Ecto neural progenitor cell (in vitro differentiated cells): ENCODE results near the gene INPP5A.
"Not testable (repeated sequence)": the region's sequence is repeated elsewhere in the genome, so short reads cannot be mapped to it uniquely, and the experiment has no call there.

ENCODE experiments used
- DNase-seq: peaks from one replicate; pipeline ENCODE4 v3.0.0-alpha.2; 2018; ENCODE audit warnings: low spot score

The INPP5A gene

DNA sequence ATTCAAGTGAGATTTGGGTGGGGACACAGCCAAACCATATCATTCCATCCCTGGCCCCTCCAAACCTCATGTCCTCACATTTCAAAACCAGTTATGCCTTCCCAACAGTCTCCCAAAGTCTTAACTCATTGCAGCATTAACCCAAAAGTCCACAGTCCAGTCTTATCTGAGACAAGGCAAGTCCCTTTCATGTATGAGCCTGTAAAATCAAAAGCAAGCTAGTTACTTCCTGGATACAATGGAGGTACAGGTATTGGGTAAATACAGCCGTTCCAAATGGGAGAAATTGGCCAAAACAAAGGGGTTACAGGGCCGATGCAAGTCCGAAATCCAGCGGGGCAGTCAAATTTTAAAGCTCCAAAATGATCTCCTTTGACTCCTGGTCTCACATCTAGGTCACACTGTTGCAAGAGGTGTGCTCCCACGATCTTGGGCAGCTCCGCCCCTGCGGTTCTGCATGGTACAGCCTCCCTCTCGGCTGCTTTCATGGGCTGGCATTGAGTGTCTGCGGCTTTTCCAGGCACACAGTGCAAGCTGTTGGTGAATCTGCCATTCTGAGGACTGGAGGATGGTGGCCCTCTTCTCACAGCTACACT, 61.5 kb downstream of the INPP5A start:
- DNase-seq = not testable (repeated sequence)

DNA sequence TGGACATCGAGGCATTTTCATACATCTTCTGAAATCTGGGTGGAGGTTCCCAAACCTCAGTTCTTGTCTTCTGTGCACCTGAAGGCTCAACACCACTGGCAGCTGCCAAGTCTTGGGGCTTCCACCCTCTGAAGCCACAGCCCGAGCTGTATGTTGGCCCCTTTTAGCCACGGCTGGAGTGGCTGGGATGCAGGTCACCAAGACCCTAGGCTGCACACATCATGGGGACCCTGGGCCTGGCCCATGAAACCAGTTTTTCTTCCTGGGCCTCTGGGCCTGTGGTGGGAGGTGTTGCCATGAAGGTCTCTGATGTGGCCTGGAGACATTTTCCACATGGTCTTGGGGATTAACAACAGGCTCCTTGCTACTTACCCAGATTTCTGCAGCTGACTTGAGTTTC, 62.1 kb downstream of the INPP5A start:
- DNase-seq = no peak

DNA sequence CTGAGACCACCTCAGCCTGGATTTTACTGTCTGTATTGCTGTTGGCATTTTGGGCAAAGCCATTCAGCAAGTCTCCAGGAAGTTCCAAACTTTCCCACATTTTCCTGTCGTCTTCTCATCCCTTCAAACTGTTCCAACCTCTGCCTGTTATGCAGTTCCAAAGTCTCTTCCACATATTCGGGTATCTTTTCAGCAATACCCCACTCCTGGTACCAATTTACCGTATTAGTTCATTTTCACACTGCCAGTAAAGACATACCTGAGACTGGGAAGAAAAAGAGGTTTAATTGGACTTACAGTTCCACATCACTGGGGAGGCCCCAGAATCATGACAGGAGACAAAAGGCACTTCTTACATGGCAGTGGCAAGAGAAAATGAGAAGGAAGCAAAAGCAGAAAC, 62.8 kb downstream of the INPP5A start:
- no peak for DNase-seq

DNA sequence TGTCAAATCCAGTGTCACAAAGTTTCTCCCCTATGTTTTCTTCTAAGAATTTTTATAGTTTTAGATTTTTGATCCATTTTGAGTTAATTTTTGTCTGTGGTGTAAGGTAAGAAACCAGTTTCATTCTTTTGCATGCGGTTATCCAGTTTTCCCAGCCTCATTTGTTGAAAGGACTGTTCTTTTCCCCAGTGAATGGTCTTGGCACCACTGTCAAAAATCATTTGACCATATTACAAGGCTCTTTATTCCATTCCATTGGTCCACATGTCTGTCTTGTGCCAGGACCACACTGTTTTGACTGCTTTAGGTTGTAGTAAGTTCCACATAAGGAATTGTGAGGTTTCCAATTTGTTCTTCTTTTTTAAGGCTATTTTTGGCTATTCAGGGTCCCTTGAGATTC, 64.0 kb downstream of the INPP5A start:
- no peak for DNase-seq

DNA sequence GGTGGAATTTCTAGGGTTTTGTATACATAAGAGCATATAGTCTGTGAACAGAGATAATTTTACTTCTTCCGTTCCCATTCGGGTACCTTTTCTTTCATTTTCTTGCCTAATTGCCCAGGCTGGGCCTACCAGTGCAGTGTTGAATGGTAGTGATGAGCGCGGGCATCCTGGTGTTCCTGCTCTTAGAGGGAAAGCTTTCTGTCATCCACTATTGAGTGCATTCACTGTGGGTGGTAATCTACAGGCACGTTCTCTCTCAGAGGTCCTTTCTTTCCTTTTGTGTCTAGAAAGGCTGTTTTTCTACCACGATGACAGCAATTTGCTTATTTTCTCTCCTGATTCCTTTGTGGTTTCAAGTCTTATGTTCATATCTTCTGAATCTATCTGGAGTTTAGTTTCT, 65.0 kb downstream of the INPP5A start:
- no peak for DNase-seq

DNA sequence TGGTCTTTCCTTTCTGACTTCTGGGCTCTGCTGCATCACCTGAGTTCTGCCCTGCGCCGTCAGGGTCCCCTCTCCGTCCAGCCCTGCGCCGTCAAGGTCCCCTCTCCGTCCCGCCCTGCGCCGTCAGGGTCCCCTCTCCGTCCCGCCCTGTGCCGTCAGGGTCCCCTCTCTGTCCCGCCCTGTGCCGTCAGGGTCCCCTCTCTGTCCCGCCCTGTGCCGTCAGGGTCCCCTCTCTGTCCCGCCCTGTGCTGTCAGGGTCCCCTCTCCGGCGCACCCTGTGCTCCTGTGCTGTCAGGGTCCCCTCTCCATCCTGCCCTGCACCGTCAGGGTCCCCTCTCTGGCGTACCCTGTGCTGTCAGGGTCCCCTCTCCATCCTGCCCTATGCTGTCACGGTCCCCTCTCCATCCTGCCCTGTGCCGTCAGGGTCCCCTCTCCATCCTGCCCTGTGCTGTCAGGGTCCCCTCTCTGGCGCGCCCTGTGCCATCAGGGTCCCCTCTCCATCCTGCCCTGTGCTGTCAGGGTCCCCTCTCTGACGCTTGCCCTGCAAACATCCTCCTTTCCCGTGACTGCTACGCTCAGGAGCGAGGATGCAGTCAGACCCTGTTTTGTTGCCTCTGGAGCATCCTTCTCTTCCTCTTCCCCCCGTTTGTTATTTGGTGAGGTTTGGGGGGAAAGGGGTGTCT, 66.4 kb downstream of the INPP5A start:
- no peak for DNase-seq

DNA sequence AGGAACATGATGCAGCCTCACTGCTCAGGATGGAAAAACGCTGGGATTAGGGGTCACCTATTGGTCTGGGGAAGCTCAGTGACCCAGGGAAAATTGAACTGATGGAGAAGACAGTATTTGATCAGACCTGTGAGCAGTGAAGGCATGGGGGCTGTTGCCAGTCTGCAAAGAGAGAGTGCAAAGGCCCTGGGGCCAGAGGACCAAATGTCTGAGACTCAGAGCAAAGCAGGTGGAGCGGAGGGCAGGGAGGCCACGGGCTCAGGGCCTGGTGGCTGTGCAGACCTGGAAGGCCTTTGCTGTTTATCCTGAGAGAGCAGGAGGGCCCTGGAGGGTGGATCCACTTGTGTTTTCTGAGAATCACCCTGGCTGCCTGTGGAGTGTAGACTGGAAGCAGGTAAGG, 67.1 kb downstream of the INPP5A start:
- no peak for DNase-seq

DNA sequence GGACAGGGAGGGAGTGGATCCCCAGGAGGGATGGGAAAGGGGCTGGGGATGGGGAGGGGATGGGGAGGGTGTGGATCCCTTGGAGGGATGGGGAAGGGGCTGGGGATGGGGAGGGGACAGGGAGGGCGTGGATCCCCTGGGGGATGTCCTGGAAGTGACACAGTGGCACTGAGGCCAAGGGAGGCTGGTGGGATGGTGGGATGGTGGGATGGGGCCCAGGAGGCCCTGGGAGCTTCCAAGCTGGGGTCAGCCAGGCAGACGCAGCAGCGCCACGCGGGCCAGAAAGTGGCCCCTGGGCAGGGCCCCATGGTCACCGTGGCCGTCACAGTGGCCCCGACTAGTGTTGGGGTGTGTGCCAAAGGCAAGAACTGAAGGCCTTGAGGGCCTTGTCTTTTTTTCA, 67.8 kb downstream of the INPP5A start:
- DNase-seq = no peak

DNA sequence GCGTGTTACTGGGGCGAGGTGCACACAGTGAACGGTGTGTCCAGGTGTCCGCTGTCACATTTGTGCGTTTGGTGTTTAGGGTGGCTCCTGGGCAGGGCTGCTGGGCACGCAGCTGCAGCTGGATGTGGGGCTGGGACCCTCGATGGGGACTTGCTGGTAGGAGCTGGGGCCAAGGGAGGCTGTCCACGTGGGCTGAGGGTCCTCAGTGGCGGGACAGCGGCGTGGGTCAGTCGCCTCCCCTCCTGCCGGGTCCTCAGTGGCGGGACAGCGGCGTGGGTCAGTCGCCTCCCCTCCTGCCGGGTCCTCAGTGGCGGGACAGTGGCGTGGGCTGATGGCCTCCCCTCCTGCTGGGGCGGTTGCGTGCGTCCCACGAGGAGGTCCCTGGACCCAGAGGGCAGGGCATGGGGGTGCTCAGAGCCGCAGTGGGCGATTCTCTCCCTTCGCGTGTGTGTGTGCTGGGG, 68.5 kb downstream of the INPP5A start:
- no peak for DNase-seq

DNA sequence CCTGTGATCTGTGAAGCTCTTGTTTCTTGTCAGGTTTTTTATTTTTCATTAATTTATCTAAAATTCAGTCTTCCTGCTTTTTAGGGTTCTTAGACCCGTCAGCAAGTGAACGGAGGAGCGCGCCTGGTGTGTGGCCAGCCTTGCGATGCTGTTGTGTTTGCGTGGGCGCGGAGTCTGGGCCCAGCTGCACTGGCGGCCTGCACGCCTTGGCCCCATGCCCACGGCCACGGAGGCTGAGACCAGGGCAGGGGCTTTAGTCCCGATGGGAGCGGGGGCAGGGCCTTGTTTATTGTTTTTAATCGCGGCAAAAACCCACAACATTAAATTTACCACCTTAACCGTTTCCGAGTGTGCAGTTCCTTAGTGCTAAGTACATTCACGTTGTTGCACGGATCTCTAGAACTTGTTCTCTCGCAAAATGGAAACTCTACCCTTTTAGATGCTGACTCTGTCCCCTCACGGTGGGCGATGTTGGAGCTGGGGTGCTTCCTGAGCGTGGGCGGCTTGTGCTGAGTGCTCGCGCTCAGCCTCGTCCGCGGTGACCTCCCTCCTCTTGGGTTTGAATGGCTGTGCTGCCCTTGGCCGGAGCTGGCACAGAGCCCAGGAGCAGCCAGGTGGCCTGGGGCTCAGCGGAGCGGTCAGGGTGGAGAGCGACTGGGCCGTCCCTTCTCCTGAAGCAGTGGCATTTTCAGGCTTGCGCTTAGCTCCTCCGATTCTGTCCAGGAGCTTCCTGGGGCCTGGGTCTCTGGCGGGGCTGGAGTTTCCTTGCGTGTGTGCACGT, 69.1 kb downstream of the INPP5A start:
- no peak for DNase-seq

DNA sequence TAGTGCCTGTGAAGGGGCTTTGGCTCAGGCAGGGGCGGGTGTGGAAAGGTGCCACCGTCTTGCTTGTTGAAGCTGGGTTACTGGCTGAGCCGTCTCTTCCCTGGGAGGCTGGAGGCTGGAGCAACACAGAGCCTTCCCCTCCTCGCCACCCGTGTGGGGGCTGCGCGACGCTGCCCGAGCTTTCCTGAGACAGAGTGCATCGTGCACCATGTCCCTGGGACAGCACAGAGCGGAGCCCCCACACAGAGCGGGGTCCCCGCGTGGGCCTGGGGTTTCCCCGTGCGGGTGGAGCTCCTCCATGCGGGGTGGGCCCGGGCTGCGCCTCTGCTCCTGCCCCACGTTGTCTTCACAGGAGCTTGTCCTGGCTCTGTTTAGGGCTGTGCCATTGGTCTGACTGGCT, 69.9 kb downstream of the INPP5A start:
- DNase-seq = no peak

DNA sequence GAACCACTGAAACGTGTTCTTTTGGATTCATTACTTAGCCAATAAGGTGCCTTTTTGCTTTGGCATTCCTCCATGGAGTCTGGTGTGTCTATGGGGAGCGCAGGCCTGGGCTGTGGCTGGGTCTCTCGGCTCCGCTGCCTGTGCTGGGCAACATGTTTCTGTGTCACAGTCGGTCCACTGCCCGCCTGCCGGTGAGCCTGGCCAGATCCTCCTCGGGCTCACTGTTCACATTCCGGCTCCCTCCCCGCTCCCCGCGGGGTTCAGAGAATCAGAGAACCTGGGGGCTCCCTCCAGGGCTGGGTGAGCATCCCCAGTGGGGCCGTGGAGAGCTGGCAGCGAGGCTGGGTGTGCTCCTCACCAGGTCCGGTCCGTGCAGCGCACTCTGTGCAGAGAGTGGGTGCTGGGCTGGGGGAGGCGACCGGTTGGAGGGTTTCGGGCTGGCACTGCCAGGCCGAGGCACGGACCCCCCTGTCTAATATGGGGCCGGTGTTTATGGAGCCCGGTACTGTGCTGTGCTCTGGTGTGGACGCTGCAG, 70.4 kb downstream of the INPP5A start:
- DNase-seq = no peak

DNA sequence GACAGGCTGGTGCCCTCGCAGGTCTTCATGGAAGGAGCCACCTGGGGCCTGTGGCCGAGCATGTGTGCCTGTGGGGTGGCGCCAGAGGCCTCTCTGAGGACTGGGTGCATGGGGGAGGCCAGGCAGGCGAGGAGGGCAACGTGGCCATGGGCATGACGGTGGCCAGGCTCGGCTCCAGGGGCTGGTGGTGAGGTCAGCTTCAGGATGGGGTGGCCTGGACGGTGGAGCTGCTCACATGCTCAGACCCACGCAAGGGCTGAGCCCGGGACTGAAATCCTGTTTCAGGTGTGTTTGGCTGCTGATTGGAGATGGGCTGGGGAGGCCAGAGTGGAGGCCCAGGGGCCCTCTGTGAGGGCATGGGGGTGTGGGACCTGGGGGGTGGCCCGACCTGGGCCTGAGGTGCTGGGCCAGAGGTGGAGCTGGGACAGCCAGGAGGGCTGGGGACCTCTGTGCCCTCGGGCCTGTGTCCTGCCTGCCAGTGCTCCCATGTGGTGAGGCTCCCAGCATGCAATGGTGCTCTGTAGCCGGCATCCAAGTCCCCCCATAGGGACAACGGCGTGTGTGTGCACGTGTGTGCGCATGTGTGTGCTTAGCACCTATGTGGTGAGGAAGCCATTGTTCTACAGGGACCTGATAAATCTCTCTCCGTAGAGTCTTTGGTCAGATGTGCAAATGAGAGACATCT, 71.1 kb downstream of the INPP5A start:
- no peak for DNase-seq

DNA sequence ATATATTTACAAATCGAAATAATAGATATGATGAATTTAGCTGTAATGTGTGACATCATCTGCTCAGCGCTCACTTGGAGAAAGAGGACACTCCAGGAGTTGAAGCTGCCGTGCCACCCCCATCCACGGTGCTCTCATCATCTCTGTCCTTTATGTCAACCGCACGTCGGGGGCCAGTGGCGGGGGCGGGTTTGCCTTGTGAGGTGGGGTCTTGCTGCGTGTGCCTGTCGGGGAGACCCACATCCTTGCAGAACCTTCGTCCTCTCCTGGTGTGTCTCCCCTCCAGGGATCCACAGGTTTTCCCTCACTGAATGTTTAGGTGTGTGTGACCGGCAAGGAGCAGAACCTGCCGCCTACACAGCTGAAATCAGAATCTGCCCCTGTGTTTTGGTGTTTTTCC, 71.6 kb downstream of the INPP5A start:
- DNase-seq = no peak

DNA sequence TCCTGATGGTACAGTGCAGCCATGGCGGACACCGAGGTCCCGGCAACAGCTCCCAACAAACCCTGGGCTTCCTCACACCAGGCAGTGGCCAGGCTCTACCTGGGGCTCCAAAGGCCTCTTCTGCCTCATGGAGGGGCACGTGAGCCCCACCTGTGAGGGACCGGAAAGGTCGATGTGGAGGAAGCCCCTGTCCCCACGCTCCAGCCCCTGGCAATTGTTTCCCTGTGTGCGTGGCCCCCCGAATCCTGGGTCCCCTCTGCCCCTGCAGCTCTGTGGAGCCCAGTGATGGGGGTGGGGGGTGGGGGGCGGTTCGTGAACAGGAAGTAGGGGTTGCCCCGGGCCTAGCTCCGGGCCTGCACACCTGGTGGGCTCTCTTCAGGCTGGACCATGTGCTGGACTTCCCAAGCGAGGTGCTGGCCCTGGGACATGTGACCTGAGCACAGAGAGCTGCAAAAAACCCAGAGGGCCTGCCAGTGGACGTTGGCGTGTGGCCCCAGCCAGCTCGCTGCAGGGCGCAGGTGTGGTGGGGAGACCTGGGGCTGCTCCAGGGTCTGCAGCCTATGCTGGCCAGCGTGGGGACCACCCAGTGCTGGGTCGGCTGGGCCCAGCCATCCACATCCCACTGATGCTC, 72.6 kb downstream of the INPP5A start:
- DNase-seq = no peak

DNA sequence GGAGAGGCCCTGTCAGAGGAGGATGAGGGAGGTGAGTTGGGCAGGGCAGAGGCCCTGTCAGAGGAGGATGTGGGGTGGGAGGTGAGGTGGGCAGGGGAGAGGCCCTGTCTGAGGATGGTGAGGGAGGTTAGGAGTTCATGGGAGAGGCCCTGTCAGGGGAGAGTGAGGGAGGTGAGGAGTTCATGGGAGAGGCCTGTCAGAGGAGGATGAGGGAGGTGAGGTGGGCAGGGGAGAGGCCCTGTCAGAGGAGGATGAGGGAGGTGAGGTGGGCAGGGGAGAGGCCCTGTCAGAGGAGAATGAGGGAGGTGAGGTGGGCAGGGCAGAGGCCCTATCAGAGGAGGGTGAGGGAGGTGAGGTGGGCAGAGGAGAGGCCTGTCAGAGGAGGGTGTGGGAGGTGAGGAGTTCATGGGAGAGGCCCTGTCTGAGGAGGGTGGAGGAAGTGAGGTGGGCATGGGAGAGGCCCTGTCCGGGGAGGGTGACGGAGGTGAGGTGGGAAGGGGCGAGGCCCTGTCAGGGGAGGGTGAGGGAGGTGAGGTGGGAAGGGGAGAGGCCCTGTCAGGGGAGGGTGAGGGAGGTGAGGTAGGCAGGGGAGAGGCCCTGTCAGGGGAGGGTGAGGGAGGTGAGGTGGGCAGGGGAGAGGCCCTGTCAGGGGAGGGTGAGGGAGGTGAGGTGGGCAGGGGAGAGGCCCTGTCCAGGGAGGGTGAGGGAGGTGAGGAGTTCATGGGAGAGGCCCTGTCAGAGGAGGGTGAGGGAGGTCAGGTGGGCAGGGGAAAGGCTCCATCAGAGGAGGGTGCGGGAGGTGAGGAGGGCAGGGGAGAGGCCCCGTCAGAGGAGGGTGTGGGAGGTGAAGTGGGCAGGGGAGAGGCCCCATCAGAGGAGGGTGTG, 73.7 kb downstream of the INPP5A start:
- no peak for DNase-seq

DNA sequence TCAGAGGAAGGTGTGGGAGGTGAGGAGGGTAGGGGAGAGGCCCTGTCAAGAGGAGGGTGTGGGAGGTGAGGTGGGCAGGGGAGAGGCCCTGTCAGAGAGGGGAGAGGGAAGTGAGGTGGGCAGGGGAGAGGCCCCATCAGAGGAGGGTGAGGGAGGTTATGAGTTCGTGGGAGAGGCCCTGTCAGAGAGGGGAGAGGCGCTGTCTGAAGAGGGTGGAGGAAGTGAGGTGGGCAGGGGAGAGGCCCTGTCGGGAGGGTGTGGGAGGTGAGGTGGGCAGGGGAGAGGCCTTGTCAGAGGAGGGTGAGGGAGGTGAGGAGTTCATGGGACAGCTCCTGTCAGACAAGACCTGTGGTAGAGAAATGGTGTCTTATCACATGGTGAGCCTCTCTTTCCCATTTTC, 74.4 kb downstream of the INPP5A start:
- DNase-seq = no peak

DNA sequence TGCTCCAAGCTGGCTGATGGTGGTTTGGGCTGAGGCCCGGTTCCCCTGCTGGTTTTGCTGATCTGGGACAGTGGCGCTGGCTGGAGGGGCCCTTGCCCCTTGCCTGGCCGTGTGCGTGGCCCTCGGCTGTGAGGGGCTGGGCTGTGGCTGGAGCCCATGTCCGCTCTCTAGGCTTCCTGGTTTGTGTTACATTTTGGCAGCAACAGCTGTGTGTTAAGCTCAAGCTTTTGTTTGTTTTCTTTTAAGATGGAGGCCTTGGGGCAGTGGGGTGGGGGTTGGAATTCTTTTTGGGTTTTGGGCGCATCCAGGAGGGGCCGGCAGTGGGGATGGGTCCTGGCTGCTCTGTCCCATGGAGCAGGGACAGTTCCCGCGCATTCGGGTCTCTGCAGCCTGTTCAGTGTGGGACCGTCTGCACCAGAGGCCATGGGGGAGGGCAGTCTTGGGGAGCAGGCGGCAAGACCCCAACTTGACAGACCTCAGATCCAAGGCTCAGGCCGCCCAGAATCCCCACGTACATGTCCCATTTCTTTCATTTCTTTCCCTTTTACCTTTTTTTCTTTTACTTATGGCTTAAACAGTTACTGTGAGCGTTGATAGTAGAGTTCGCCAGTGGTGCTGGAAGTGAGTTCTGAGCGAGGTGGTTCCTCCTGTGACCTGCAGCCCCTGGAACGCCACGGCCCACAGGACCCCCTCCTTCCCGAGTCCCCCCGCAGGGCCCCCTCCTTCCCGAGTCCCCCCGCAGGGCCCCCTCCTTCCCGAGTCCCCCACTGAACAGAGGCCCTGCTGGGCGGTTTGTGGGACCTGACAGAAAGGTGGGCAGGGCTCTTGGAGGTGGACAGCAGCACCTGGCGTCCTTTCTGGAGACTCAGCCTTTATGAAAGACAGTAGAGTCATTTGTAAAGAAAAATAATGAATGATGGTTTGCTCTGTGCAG, 75.3 kb downstream of the INPP5A start:
- DNase-seq = no peak

DNA sequence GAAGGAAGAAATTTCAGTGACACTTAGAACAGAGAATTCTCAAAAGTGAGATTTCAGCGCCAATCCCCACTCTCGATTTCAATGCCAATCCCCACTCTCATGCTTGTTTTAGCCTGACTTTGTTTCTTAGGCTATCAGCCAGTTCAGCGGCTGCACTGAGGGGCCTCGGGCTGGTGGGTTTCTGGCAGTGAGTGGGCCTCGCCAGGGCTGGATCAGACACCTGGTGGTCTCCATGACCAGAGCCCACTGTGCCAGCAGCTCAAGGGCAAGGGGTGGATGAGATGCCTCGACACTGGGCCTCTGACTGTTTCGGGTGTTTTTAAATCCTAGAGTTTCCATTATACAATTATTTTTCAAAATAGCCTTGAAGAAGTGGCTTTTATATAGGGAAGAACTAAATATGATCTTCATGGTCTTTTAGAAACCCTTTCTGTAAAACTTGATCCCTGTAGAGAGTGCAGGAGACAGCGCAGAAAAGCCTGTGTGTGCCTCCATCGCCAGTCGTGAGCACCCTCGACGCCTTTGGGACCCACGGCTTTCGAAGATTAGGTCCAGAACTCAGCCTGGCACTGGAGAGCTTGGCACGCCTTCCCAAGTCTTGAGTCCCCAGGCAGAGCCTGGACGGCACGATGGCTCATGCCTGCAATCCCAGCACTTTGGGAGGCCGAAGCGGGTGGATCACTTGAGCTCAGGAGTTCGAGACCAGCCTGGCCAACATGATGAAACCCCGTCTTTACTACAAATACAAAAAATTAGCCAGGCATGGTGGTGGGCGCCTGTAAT, 76.2 kb downstream of the INPP5A start:
- no peak for DNase-seq
